Smooth muscle cell (in vitro differentiated cells): ENCODE measurements around the gene LYPD6. TPM values are rescaled to one million over a fixed set of nuclear protein-coding genes. Genes with fewer than 3 reads are reported as not detected.
A peak's percentile ranks its signal among the peaks of the same experiment; 100 is the strongest.

Experiments used
- DNase-seq: peaks from one replicate; lab custom pipeline; 2025; ENCODE audit not compliant: unreplicated experiment; lab: John Stamatoyannopoulos, UW
- H2AFZ ChIP-seq: fragments of 200-600 bp; sonication (generic); 2 replicates; pipeline ENCODE4 v1.6.0; 2016; ENCODE audit warnings: antibody characterized with exemption, low read depth, mild to moderate bottlenecking
- H3F3A ChIP-seq: fragments of 200-600 bp; sonication (generic); 2 replicates; pipeline ENCODE4 v1.6.0; 2017; ENCODE audit warnings: antibody characterized with exemption, low read depth
- H3K27ac ChIP-seq: fragments of 200-600 bp; sonication (generic); 2 replicates; pipeline ENCODE4 v1.5.1; 2016; ENCODE audit warnings: low read depth, mild to moderate bottlenecking
- H3K27me3 ChIP-seq: fragments of 200-600 bp; sonication (generic); 2 replicates; pipeline ENCODE4 v1.6.1; 2016; ENCODE audit warnings: low read depth, mild to moderate bottlenecking
- H3K36me3 ChIP-seq: fragments of 200-600 bp; sonication (generic); 2 replicates; pipeline ENCODE4 v1.5.1; 2016; ENCODE audit warnings: low read depth
- H3K4me1 ChIP-seq: fragments of 200-600 bp; sonication (generic); 2 replicates; pipeline ENCODE4 v1.5.1; 2016; ENCODE audit warnings: low read depth
- H3K4me2 ChIP-seq: fragments of 200-600 bp; sonication (generic); 2 replicates; pipeline ENCODE4 v1.6.0; 2016; ENCODE audit warnings: mild to moderate bottlenecking
- H3K4me3 ChIP-seq: fragments of 200-600 bp; sonication (generic); 2 replicates; pipeline ENCODE4 v1.5.1; 2016; ENCODE audit warnings: mild to moderate bottlenecking
- H3K79me2 ChIP-seq: fragments of 200-600 bp; sonication (generic); 2 replicates; pipeline ENCODE4 v1.6.0; 2016; ENCODE audit warnings: low read depth, mild to moderate bottlenecking
- H3K9ac ChIP-seq: fragments of 200-600 bp; sonication (generic); 2 replicates; pipeline ENCODE4 v1.6.0; 2016; ENCODE audit warnings: low read depth
- H3K9me3 ChIP-seq: fragments of 200-600 bp; sonication (generic); replicated peaks from 2 replicates; pipeline ENCODE4 v1.5.1; 2016; ENCODE audit warnings: low read depth
- H4K20me1 ChIP-seq: fragments of 200-600 bp; sonication (generic); 2 replicates; pipeline ENCODE4 v1.6.0; 2016; ENCODE audit warnings: low read depth
- WGBS: methylation state at CpG from one replicate; pipeline ENCODE4 v1.1.7; 2016; ENCODE audit warnings: low lambda C conversion rate; 5-methylcytosine and 5-hydroxymethylcytosine counted together
- polyA plus RNA-seq: library from polyadenylated mRNA; unstranded; fragments of >200 nt; fragmentation: Nextera tagmentation; extraction: Ambion mirVana; gene quantifications from 2 replicates; pipeline ENCODE4 v1.2.1, GENCODE V29; 2016
- total RNA-seq: library from RNA; depleted of rRNA; stranded (reverse); fragments of >200 nt; gene quantifications from 2 replicates; pipeline ENCODE4 v1.2.3, GENCODE V29; 2014
- TF ChIP-seq, protein P1 (sequence below): fragments of 200-600 bp; sonication (generic); IDR thresholded peaks from 2 replicates; pipeline ENCODE4 v1.5.1; 2017; ENCODE audit warnings: borderline replicate concordance, mild to moderate bottlenecking, antibody characterized with exemption; ENCODE audit not compliant: insufficient read depth, poor library complexity, severe bottlenecking

The LYPD6 gene
- total and polyA plus RNA-seq, 2 experiments from 2014 or later: 1.6 to 9.8 TPM

DNA sequence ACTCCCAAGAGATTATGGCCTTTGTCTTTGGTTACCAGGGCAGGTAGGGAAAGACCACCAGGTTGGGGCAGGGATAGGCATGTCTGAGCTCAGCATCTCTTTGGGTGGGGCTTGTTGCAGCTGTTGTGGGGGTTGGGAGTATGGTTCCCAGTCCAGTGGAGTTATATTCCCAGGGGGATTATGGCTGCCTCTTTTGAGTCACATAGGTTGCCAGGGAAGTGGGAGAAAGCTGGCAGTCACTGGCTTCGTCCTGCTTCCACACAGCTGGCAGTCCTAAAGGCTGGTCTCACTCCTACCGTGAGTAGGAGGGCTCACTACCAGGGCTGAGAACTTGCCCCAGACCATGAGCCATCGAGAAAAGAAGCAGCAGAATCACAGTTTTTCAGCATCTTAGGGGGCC, 79.1 kb downstream of the LYPD6 start:
- 89% methylated on average over 3 of the region's 3 CpGs for WGBS
- H3F3A ChIP-seq: no peaks in the 10 kb centered on the region
- H3K9me3 ChIP-seq: no peaks in the 10 kb centered on the region
- no peak overlapping the region for H3K9ac ChIP-seq
- no peak for DNase-seq
- H3K4me2 ChIP-seq: no peak overlapping the region
- no peaks in the 10 kb centered on the region for H3K27me3 ChIP-seq
- no peak overlapping the region for H3K27ac ChIP-seq
- no peaks in the 10 kb centered on the region for H3K36me3 ChIP-seq
- H3K79me2 ChIP-seq: no peaks in the 10 kb centered on the region
- no peaks in the 10 kb centered on the region for H3K4me1 ChIP-seq
- no peaks in the 10 kb centered on the region for H4K20me1 ChIP-seq
- H2AFZ ChIP-seq: no peak overlapping the region
- H3K4me3 ChIP-seq: no peak overlapping the region
- TF ChIP-seq, protein P1, sequence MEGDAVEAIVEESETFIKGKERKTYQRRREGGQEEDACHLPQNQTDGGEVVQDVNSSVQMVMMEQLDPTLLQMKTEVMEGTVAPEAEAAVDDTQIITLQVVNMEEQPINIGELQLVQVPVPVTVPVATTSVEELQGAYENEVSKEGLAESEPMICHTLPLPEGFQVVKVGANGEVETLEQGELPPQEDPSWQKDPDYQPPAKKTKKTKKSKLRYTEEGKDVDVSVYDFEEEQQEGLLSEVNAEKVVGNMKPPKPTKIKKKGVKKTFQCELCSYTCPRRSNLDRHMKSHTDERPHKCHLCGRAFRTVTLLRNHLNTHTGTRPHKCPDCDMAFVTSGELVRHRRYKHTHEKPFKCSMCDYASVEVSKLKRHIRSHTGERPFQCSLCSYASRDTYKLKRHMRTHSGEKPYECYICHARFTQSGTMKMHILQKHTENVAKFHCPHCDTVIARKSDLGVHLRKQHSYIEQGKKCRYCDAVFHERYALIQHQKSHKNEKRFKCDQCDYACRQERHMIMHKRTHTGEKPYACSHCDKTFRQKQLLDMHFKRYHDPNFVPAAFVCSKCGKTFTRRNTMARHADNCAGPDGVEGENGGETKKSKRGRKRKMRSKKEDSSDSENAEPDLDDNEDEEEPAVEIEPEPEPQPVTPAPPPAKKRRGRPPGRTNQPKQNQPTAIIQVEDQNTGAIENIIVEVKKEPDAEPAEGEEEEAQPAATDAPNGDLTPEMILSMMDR: no peak

DNA sequence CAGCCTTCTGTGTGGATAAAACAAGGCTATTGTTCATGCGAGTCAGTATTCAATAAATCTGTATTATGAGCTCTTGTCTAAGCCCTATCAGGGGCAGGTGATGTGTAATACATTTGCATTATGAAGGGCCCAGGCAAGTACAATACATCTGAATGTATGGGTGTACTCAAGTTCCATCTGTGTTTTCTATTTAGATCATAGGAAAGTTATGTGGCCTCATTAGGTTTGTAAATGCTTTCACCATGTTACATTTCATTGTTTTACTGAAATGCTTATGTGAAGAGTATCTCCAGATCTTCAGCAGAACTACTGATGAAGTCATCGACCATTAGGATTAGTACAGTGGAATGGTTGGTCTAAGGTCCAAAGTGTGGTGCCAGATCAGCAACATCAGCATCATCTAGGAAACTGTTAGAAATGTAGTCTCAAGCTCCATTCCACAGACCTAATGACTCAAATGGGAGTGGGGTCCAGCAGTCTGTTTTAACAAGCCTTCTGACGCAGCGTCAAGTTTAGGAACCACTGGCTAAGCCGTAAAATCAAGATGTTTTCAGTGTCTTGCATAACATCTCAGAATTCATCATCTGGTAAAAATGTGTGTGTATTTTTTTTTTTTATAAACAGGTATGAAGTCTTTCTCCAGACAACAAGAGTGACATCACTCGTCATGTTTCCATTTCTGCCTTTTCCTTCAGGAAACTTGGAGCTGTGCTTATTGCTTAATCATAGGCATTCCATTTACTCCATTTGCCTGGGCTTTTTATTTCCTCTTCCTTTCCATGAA, 80.5 kb downstream of the LYPD6 start:
- H3K36me3 ChIP-seq: no peaks in the 10 kb centered on the region
- WGBS: 38% methylated on average over 6 of the region's 6 CpGs
- no peaks in the 10 kb centered on the region for H3F3A ChIP-seq
- H2AFZ ChIP-seq: no peak overlapping the region
- no peaks in the 10 kb centered on the region for H4K20me1 ChIP-seq
- H3K79me2 ChIP-seq: no peaks in the 10 kb centered on the region
- H3K4me1 ChIP-seq: no peaks in the 10 kb centered on the region
- no peaks in the 10 kb centered on the region for H3K27me3 ChIP-seq
- no peak for DNase-seq
- H3K9ac ChIP-seq: no peak overlapping the region
- H3K9me3 ChIP-seq: no peaks in the 10 kb centered on the region
- no peak overlapping the region for H3K4me3 ChIP-seq
- H3K4me2 ChIP-seq: peak overlapping the region; percentile 34
- peak overlapping the region; percentile 72 for H3K27ac ChIP-seq
- TF ChIP-seq, protein P1: no peak

DNA sequence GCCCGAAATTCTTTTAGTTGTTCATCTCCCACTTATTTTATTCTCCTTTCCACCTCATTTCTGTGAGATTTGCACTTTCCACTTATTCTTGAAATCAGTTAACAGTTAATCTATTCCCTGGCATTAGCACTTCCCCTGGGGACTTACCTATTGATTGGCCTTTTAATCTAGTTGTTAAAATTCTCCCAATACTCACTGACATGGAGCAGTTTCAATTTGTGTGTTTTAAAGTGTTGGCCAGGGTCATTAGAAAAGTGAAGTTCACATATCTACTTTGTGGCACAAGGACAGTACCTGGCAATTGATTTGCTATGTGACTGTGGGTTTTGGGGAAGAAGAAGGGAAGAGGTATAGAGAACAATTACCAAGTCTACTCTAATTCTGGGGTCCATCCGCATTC, 83.1 kb downstream of the LYPD6 start:
- no peak overlapping the region for H2AFZ ChIP-seq
- TF ChIP-seq, protein P1: no peak
- no peaks in the 10 kb centered on the region for H3K9me3 ChIP-seq
- H3K27ac ChIP-seq: no peak overlapping the region
- no peaks in the 10 kb centered on the region for H3K4me1 ChIP-seq
- H3K27me3 ChIP-seq: no peaks in the 10 kb centered on the region
- DNase-seq: no peak
- no peaks in the 10 kb centered on the region for H3K79me2 ChIP-seq
- no peak overlapping the region for H3K4me3 ChIP-seq
- H4K20me1 ChIP-seq: no peaks in the 10 kb centered on the region
- no peaks in the 10 kb centered on the region for H3K36me3 ChIP-seq
- WGBS: 91% methylated on average over 2 of the region's 2 CpGs
- no peak overlapping the region for H3K4me2 ChIP-seq
- H3F3A ChIP-seq: no peaks in the 10 kb centered on the region
- no peak overlapping the region for H3K9ac ChIP-seq

DNA sequence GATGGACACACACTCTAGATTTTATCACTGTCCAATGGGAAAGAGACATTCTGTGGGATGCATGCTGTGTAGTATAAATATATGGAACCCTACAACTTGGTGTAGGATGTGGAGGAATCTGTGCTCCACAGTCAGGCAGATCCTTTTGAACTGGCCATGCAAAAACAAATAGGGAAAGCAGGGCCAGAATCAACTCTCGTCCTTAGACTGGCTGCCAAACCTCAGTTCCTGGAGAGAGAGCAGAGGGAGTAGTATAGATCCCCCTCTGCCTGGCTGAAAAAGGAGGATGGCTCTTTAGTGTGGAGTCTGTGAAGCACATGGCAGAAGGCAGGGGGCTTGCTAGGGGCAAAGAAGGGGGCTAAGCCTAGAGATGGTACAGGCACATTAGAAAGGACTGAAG, 84.7 kb downstream of the LYPD6 start:
- Histone ChIP-seq H3K4me1 (no peaks in the 10 kb centered on the region), H3K36me3 (no peaks in the 10 kb centered on the region), H3K9ac (no peak overlapping the region), H3K79me2 (no peaks in the 10 kb centered on the region), H4K20me1 (no peaks in the 10 kb centered on the region), H3K9me3 (no peaks in the 10 kb centered on the region), H3K27me3 (no peaks in the 10 kb centered on the region), H3K4me2 (no peak overlapping the region), H2AFZ (no peak overlapping the region), H3K27ac (no peak overlapping the region), H3F3A (no peaks in the 10 kb centered on the region), H3K4me3 (no peak overlapping the region)
- no peak for DNase-seq
- WGBS: 83% methylated on average over 1 of the region's 1 CpG
- TF ChIP-seq, protein P1: no peak
